ENCODE results near the gene OVOL3.

Gene OVOL3

DNA sequence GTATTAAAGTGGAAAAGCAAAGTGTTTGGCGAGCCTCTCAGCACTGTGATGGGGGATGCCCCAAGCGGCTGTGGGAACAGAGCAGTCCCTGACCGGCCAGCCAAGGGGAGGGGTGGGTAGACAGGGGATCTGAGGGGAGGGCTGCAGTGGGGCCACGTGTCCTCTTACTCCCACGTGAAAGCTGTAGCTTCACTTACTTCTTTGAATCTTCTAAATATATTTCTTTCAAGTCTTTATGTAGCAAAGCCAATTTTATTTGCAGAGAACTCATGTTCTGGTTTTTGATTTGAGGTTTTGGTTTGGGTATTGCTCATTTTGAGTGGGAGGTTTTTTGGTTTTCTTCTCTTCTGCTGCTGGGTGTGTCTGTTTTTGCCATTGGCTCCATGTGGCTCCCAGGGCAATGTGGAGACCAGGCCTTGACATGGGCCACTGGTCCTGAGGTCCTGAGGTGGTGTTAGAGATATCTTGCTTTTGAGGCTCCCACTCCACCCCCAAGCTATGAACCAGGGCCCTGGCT lies 17.7 kb upstream of the OVOL3 start:
- Mint-ChIP-seq H3K27ac (no peak overlapping the region), H3K27me3 (ENCODE audit: low read depth, poor library complexity) (no peaks in the 10 kb centered on the region), H3K36me3 (ENCODE audit: low read depth) (peaks cover 24% of the 10 kb centered on the region), H3K9me3 (no peaks in the 10 kb centered on the region), H3K4me3 (no peak overlapping the region), H3K4me1 (no peaks in the 10 kb centered on the region)
- no peak for DNase-seq
- TF ChIP-seq, protein P1, sequence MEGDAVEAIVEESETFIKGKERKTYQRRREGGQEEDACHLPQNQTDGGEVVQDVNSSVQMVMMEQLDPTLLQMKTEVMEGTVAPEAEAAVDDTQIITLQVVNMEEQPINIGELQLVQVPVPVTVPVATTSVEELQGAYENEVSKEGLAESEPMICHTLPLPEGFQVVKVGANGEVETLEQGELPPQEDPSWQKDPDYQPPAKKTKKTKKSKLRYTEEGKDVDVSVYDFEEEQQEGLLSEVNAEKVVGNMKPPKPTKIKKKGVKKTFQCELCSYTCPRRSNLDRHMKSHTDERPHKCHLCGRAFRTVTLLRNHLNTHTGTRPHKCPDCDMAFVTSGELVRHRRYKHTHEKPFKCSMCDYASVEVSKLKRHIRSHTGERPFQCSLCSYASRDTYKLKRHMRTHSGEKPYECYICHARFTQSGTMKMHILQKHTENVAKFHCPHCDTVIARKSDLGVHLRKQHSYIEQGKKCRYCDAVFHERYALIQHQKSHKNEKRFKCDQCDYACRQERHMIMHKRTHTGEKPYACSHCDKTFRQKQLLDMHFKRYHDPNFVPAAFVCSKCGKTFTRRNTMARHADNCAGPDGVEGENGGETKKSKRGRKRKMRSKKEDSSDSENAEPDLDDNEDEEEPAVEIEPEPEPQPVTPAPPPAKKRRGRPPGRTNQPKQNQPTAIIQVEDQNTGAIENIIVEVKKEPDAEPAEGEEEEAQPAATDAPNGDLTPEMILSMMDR (IDR thresholded peaks at IDR 0.05): no peak

DNA sequence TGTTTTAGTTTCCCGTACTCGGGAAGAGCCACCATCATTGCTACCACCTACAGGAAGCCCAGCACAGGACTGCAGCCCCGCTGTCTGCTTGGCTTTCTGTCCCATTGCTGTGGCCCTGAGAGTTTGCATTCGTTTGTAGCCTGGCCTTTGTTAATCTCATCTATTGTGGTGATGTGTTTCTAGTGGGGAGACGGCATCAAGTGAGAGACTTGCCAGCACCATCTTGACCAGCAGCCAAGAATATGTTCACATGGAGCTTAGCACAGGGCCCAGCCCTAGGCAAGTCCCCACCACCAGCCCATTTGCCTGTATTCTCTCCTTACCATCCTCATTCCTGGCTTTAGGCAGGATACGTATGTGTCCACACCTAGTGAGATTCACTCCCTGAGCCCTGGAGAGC lies 17.3 kb upstream of the OVOL3 start:
- Mint-ChIP-seq H3K9me3 (no peaks in the 10 kb centered on the region), H3K27ac (no peak overlapping the region), H3K4me1 (no peaks in the 10 kb centered on the region), H3K4me3 (no peak overlapping the region), H3K36me3 (ENCODE audit: low read depth) (peaks cover 24% of the 10 kb centered on the region), H3K27me3 (ENCODE audit: low read depth, poor library complexity) (no peaks in the 10 kb centered on the region)
- TF ChIP-seq, protein P1 (IDR thresholded peaks at IDR 0.05): no peak
- DNase-seq: no peak

DNA sequence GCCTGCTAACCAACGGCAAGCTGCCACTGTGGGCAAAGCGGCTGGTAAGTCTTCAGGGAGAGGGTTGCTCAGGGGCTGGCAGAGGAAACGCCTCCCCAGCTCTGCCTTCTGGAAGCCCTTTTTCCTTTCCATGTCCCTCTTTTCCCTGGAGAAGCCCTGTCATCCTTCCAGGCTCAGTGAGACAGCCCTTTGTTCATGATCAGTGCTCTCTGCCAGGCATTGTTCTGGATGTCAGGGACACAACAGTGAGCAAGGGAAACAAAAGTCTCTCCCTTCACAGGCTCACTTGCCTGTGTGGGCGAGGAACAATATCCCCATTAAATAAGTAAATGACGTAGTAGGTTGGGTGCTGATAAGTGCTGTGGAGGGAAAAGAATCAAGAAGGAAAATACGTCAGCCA lies 13.9 kb upstream of the OVOL3 start:
- H3K27me3 Mint-ChIP-seq (ENCODE audit: low read depth, poor library complexity): no peaks in the 10 kb centered on the region
- DNase-seq: no peak
- no peaks in the 10 kb centered on the region for H3K4me1 Mint-ChIP-seq
- TF ChIP-seq, protein P1 (IDR thresholded peaks at IDR 0.05): no peak
- peaks cover 22% of the 10 kb centered on the region for H3K36me3 Mint-ChIP-seq (ENCODE audit: low read depth)
- H3K27ac Mint-ChIP-seq: no peak overlapping the region
- H3K4me3 Mint-ChIP-seq: no peak overlapping the region
- no peaks in the 10 kb centered on the region for H3K9me3 Mint-ChIP-seq

DNA sequence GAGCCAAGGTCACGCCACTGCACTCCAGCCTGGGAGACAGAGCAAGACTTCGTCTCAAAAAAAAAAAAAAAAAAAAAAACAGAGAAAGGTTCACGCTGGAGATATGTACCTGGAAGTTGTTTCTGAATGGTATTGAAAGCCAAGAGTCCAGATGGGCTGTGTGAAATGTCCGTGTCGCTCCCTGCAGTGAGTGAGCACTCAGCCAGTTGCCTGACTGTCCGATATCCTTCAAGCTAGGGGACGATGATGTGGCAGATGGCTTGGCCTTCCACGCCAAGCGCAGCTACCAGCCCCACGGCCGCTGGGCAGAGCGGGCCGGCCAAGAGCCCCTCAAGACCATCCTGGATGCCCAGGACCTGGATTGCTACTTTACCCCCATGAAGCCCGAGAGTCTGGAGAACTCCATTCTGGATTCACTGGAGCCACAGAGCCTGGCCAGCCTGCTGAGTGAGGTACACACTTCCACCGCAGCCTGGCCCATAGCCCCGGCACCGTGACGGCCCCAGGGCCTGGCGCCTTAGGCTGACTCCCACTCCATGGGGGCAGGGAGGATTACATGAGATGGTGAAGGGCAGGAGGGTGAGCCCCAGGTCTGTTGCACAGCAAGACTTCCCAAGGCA lies 11.7 kb upstream of the OVOL3 start:
- Mint-ChIP-seq H3K27me3 (ENCODE audit: low read depth, poor library complexity) (no peaks in the 10 kb centered on the region), H3K36me3 (ENCODE audit: low read depth) (peaks cover 14% of the 10 kb centered on the region), H3K4me3 (no peak overlapping the region), H3K4me1 (no peaks in the 10 kb centered on the region), H3K9me3 (no peaks in the 10 kb centered on the region), H3K27ac (no peak overlapping the region)
- TF ChIP-seq, protein P1 (IDR thresholded peaks at IDR 0.05): no peak
- DNase-seq: no peak

DNA sequence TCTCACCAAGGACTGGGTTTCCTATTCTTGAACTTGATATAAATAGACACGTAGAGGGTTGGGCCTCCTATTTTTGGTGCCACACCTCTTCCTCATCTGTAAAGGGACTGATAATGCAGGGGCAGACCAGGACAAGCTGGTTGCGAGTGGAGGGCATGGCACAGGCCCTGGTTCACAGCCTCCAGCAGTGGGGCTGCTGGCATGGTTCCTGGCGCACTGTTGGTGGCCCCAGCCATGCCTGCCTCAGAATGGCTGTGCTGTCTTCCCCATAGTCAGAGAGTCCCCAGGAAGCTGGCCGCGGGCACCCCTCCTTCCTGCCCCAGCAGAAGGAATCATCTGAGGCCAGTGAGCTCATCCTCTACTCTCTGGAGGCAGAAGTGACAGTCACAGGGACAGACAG lies 10.5 kb upstream of the OVOL3 start:
- H3K9me3 Mint-ChIP-seq: no peaks in the 10 kb centered on the region
- H3K4me1 Mint-ChIP-seq: no peaks in the 10 kb centered on the region
- peaks cover 14% of the 10 kb centered on the region for H3K36me3 Mint-ChIP-seq (ENCODE audit: low read depth)
- no peak overlapping the region for H3K27ac Mint-ChIP-seq
- TF ChIP-seq, protein P1 (IDR thresholded peaks at IDR 0.05): no peak
- H3K27me3 Mint-ChIP-seq (ENCODE audit: low read depth, poor library complexity): no peaks in the 10 kb centered on the region
- no peak overlapping the region for H3K4me3 Mint-ChIP-seq
- no peak for DNase-seq

Data from nephron progenitor cell (in vitro differentiated cells).